ENCODE results near the gene ADIPOQ.
"Not testable (repeated sequence)": the region's sequence is repeated elsewhere in the genome, so short reads cannot be mapped to it uniquely, and the experiment has no call there.

GRCh38 chr3:186884868-186885267, 42.4 kb downstream of the ADIPOQ start:
- TF ChIP-seq, protein P1, sequence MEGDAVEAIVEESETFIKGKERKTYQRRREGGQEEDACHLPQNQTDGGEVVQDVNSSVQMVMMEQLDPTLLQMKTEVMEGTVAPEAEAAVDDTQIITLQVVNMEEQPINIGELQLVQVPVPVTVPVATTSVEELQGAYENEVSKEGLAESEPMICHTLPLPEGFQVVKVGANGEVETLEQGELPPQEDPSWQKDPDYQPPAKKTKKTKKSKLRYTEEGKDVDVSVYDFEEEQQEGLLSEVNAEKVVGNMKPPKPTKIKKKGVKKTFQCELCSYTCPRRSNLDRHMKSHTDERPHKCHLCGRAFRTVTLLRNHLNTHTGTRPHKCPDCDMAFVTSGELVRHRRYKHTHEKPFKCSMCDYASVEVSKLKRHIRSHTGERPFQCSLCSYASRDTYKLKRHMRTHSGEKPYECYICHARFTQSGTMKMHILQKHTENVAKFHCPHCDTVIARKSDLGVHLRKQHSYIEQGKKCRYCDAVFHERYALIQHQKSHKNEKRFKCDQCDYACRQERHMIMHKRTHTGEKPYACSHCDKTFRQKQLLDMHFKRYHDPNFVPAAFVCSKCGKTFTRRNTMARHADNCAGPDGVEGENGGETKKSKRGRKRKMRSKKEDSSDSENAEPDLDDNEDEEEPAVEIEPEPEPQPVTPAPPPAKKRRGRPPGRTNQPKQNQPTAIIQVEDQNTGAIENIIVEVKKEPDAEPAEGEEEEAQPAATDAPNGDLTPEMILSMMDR (IDR thresholded peaks at IDR 0.05; ENCODE audit: low read length): not testable (repeated sequence)
- not testable (repeated sequence) for TF ChIP-seq EZH2 (IDR thresholded peaks at IDR 0.05; ENCODE audit: borderline replicate concordance, low read length)

Measured in OCI-LY1 (cell line).